H54 (cell line): ENCODE measurements around the gene UBA5.

Source experiments
- DNase-seq: peaks from one replicate; pipeline ENCODE4 v3.0.0; 2011; ENCODE audit warnings: low spot score, mixed read lengths; ENCODE audit not compliant: insufficient read length
- FAIRE-seq: peaks from 3 replicates; lab custom pipeline; 2011; peaks lifted over from hg19 to GRCh38; lab: Jason Lieb, UNC
- POLR2A ChIP-seq: IDR thresholded peaks from 2 replicates; pipeline ENCODE4 v1.6.1; 2011; ENCODE audit warnings: low read depth, mild to moderate bottlenecking, low read length

Gene UBA5

GRCh38 chr3:132720228-132720627, 60.1 kb downstream of the UBA5 start:
- no peak for TF ChIP-seq POLR2A
- FAIRE-seq, result no peak

DNA sequence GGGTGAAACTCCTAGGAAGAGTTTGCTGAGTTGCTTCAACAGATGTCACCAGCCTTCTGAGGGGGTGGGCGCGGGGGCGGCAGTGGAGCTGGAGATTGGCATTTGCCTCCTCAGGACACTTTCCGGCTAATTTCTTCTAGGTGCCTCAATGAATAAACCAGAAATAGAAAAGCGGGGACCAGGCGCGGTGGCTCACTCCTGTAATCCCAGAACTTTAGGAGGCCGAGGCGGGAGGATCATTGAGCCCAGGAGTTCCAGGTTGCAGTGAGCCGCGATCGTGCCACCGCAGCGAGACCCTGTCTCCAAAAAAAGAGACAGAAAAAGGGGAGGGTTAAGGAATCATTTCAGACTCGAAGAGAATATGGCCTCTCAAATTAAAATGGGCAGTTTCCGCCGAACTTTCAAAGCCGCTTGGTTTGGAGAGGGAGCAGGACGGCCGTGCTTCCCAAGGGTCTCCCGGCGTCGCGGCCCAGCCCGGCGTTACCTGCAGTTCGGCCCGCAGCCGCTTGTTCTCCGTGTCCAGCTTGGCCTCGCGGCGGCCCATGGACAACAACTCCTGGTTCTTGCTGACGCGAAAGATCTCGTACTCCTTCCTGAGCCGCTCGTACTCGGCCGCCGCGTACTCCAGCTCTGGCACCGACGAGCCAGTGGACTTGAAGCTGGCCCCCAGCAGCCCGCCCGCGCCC, 61.5 kb downstream of the UBA5 start:
- FAIRE-seq, result no peak
- no peak for TF ChIP-seq POLR2A
- peak; percentile 62 for DNase-seq

More at GRCh38 chr3:132720228-132720627, 60.1 kb downstream of the UBA5 start:
- DNase-seq, result no peak

DNA sequence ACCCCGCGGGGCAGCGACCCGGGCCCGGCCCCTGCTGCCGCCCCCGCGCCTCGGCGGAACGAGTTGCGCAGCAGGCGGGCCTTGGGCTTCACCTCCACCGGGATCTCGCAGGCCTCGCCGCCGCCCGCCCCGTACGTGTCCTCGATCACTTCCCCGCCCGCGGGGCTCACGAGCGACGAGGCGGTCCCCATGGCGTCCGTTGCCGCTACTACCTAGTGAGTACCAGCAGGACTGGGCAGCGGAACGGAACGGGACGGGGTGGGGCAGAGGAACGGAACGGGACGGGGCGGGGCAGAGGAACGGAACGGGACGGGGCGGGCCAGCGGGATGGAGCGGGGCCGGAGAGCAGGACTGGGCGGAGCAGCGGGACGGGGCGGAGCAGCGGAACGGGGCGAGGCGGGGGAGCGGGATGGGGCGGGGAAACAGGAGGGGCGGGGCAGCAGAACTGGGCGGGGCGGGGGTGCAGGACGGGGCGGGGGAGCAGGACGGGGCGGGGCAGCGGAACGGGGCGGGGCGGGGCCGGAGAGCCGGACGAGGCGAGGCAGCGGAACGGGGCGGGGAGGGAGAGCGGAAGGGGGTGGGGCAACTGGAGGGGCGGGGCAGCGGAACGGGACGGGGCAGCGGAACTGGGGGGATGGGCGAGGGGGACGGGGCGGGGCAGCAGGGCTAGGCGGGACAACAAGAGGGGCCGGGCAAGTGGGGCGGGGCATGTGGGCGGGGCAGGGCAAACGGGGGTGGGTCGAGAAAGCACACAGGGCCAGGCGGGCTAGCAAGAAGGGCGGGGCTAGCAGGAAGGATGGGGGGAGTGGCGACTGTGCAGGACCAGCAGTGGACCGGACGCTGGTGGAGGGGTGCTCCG, 62.3 kb downstream of the UBA5 start, which contains the start of gene NPHP3:
Gene NPHP3, minus strand, starts transcription at position 245 of the 859 bp plus-strand sequence. Its CDS starts 54 bp downstream, at position 191.
- TF ChIP-seq POLR2A, result peak; percentile 93

DNA sequence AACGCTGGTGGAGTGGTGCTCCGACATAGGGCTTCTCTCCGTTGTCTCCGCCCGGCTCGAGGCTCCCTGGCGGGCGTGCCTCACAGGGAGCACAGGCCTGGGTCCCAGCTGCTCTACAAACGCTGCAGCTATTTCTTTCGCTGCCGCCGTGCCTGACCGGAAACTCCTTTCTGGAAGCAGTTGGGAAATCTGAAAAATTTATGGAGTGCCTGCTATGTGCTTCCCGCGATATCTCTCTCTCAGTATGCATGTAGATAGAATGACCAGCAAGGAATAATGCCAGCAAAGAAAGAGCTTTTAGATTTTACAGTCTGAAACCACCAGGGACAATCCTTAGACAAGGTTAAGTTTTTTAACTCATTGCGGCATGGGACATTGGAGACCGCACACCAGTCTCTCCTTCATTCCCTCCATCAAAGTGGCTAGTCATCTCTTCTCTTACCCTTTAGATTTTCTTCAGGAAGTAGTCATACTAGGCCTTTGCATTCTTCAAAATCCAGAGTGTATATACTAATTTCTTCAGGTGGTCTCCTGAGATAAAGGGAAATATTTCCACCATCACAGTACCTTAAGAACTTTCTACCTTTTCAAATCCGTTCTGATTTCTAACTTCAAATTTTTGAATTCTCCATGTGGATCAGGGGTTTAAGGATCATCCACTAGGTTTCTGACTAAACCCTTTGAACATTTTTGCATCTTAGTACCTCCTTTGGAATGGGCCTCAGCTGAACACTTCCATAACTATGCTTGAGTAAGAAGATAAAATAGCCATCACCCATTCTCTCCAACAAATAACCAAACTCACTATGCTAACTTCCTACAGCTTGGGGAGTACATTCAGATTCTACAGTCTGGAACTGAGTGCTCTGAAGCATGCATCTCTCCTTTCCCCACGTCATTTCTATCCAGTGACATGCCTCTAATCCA, 63.2 kb downstream of the UBA5 start:
- DNase-seq (no peak), FAIRE-seq (no peak)
- peak; percentile 92; the same call in 1 of the 2 replicates for TF ChIP-seq POLR2A

More for the DNA sequence above, 62.3 kb downstream of the UBA5 start, which contains the start of gene NPHP3:
- FAIRE-seq (no peak), DNase-seq (peak; percentile 88)

DNA sequence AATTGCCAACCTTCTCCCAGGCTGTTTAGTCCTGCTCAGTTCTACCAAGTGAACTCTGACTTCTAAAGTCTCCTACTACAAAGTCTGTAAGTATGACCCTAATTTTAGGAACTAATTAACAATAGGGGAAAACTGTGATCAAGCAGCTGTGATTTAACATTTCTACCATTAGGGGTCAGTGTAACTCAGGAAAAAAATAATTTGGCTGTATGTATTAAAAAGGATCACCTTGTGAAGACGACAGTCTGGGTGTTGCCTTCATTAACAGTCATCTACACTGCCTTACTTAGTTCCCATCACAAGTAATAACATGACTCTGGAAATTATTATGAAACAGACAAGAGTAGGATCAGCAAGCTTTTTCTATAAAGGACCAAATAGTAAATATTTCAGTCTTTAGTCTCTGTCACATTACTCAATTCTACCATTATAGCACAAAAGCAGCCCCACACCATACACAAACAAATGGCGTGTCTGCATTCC, 66.3 kb downstream of the UBA5 start:
- TF ChIP-seq POLR2A, result no peak
- FAIRE-seq (peak; percentile 92), DNase-seq (no peak)
